ENCODE measurements around the gene ADCY9.

Gene ADCY9

DNA sequence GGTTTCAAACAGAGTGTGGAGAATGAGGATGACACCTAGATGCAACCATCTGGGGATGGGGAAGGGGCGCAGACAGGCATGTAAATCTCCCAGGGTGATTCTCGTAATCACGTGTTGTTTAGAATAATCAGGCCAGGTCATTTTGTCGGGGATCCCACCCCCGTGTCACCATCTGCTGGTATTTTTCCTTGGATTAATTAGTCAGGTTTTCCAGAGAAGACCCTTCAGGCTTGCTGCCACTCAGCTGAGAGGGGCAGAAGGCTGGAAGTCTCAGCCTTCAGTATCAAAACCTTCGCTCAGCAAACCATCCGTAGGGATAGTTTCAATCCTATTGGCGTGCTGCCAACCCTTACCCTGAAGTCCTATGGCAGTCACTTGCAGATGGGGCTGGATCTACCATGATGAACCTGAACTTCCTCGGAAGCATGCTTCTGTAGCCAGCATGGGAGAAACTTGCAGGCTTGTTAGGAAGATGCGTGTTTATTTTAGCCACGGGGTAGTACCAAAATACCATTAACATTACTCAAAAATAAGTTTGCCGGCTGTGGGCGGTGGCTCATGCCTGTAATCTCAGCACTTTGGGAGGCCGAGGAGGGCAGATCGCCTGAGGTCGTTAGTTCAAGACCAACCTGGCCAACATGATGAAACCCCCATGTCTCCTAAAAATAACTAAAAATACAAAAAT is 7.5 kb upstream of the ADCY9 start:
- DNase-seq (ENCODE audit: low read depth in 2 of 2), result no peak

- no peak for DNase-seq (ENCODE audit: low read depth in 2 of 2)
Observed at GRCh38 chr16:4120176-4120575, 3.9 kb upstream of the ADCY9 start.

GRCh38 chr16:4117250-4117578 is 972 bp upstream of the ADCY9 start:
- no peak for DNase-seq (ENCODE audit: low read depth in 2 of 2)

DNA sequence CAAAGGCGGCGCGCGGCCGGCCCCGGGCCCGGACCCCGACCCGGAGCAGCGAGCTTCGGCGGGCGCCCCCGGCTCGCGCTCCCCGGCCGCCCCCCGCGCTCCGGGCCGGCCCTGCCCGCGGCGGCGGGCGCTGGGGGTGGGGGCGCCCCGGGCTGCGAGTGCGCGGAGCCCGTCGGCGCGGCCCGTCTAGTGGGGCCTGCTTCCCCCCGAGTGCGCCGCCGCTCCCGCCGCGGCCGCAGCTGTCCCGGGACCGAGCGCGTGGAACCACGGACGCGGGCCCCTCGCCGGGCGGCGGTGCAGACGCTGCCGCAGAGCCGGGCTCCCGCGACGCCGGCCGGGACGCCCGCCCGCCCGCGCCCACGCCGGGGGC is 308 bp downstream of the ADCY9 start:
- no peak for DNase-seq (ENCODE audit: low read depth in 2 of 2)

- DNase-seq (ENCODE audit: low read depth in 2 of 2), result no peak
Observed at GRCh38 chr16:4115209-4115948, 863 bp downstream of the ADCY9 start.

GRCh38 chr16:4114257-4115208 is 1.7 kb downstream of the ADCY9 start:
- DNase-seq (ENCODE audit: low read depth in 2 of 2), result no peak

- DNase-seq (ENCODE audit: low read depth in 2 of 2), result no peak
Observed at GRCh38 chr16:4113358-4114256, 2.6 kb downstream of the ADCY9 start.

DNA sequence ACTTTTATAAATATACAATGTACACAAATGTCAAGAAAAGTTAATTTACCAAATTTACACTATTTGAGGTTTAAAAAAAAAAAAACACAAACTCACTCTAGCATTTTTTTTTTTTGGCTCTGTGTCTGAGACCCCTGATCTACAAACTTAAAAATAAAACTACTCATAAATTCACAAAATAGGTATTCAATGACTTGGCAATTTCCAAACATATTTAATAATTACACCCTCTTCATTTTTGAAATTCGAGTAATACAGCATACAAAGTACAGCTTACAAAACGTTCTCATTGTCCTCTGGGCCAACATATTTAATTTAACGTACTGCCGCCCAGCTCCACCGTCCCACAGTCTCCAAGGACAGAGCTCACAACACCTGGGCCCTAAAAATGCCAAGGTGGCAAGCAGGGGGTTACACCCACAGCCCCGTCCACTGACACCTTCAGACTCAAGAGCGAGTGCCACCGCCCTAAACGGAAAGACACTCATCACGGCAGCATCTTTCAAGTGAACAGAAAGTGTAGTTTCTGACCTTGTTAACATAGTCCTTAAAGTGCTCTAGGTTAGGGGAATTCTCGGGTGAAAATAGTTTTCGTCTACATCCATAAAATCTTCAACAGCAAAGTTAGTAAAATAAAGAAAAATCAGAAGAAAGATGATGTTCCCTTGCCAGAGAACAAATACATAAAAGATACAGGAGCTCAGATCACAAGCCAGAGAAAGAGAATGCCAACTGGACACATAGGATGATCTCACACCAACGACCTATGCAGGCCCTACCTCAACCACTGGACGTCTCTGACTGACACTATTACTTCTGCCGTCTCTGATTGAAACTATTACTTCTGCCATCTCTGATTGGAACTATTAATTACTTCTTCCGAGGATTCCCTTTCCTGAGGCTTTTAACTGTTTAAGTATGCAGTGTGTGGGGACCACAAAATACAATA is 4.2 kb downstream of the ADCY9 start:
- DNase-seq (ENCODE audit: low read depth in 2 of 2), result no peak

DNA sequence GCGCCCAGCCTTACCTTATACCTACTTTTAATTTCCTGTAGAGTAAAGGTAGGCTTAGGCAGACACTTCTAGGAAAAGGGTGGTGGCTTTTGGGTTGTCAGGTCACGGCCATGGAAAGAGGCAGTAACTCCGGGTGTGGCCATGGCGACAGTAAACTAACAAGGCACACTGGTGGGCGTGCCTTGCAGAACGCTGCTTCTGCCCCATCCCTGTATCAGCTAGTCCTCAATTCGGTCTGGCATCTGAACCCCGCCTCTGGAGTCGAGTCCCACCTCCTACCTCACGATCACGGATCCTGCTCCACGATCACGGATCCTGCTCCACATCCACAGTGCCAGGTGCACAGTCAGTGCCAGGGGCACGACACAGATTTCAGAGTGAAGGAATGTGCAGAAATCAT is 5.6 kb downstream of the ADCY9 start:
- no peak for DNase-seq (ENCODE audit: low read depth in 2 of 2)

DNA sequence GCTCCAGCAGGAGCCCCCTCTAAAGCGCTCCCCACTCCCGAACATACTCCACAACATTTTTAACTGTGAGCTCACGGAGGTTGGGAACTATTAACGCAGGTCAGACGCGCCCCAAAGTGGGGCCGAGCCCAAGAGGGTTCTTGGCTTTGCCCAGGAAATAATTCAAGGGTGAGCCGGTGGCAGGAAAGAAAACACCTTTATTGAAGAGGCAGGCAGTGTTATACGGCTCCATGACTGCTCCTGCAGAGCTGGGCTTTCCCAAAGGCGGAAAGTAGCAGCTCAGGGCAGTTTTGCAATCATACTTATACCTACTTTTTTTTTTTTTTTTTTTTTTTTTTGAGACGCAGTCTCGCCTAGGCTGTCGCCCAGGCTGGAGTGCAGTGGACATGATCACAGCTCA is 6.2 kb downstream of the ADCY9 start:
- DNase-seq (ENCODE audit: low read depth in 2 of 2), result no peak

DNA sequence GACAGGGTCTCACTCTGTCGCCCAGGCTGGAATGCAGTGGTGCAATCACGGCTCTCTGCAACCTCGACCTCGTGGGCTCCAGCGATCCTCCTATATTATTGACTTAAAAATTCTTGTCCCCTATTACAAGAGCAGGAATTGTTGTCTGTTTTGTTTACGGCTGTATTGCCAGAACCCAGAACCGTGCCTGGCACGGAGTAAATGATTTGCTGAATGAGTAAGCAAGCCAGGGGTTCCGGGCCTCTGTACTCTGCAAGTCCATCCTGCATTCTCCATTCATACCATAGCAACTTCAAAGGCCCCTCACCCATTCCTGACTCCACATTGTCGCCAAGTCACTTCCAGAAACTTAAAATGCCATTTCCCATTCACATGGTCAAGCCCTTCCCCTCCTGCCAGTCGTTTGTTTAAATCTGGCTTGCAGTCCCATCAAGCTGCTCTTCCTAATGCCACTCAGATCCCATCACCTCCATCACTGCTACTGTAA is 6.9 kb downstream of the ADCY9 start:
- no peak for DNase-seq (ENCODE audit: low read depth in 2 of 2)

- no peak for DNase-seq (ENCODE audit: low read depth in 2 of 2)
Observed at GRCh38 chr16:4106516-4106915, 9.7 kb downstream of the ADCY9 start.

GRCh38 chr16:4105848-4106247 is 10.4 kb downstream of the ADCY9 start:
- no peak for DNase-seq (ENCODE audit: low read depth in 2 of 2)

DNA sequence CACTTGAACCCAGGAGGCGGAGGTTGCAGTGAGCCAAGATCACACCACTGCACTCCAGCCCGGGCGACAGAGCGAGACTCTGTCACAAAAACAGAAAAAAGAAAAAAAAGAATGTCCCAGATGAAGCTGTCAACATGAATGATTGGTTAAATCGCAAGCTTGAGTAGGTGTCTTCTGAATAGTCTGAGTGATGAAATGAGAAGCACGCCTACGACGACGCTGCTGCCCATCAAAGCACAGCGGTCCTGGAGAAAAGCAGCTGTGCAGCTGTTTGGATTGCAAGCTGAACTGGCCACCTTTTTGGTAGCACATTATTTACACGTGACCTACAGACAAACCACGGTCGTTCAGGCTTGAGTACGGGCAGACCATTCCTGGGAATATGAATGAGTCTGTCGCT is 12.5 kb downstream of the ADCY9 start:
- DNase-seq (ENCODE audit: low read depth in 2 of 2), result no peak

GRCh38 chr16:4101421-4102219 is 14.6 kb downstream of the ADCY9 start:
- DNase-seq (ENCODE audit: low read depth in 2 of 2), result no peak

- DNase-seq (ENCODE audit: low read depth in 2 of 2), result no peak
Observed at GRCh38 chr16:4098501-4098900, 17.7 kb downstream of the ADCY9 start.

GRCh38 chr16:4097826-4098240 is 18.4 kb downstream of the ADCY9 start:
- no peak for DNase-seq (ENCODE audit: low read depth in 2 of 2)

- DNase-seq (ENCODE audit: low read depth in 2 of 2), result no peak
Observed at GRCh38 chr16:4096509-4096908, 19.7 kb downstream of the ADCY9 start.

DNA sequence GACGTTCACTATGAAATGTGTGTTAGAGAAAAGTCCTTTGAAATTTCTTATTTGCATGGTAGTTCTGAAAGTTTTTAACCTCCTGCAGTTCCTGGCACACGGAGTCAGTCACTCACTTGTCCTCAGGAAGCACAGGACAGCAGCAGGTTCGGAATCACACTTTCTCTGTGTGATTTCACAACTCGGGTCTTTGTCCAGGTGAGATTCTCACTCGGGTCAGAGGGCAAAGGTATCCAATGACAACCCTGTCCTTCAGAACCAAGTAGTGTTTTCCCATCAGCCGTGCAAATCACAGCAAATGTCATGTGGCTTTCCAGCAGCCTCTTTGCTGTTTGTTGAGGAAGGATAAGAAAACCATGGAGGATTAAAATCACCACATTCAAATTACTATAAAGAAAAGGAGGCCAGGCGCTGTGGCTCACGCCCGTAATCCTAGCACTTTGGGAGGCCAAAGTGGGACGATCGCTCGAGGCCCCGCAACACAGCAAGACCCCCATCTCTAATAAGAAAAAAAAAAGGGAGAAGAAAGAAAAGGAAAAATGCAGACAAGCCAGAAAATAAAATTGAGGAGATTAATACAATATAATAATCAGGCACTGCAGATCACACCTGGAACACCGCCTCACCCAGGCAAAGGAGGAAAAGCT is 22.0 kb downstream of the ADCY9 start:
- no peak for DNase-seq (ENCODE audit: low read depth in 2 of 2)
